OCI-M2 (cell line): ENCODE data around the gene HIBADH.

Source experiments
- DNase-seq: peaks from one replicate; lab custom pipeline; 2025; ENCODE audit not compliant: unreplicated experiment; lab: John Stamatoyannopoulos, UW

Gene HIBADH

GRCh38 chr7:27662490-27663205, at the start of gene HIBADH:
TSS of gene HIBADH (minus strand) at chr7:27662883. CDS start at chr7:27662788, 95 bp downstream.
- peak; percentile 88 for DNase-seq

GRCh38 chr7:27712217-27712616, 49.5 kb upstream of the HIBADH start:
- no peak for DNase-seq

GRCh38 chr7:27709137-27710075, 46.7 kb upstream of the HIBADH start:
- DNase-seq: no peak

DNA sequence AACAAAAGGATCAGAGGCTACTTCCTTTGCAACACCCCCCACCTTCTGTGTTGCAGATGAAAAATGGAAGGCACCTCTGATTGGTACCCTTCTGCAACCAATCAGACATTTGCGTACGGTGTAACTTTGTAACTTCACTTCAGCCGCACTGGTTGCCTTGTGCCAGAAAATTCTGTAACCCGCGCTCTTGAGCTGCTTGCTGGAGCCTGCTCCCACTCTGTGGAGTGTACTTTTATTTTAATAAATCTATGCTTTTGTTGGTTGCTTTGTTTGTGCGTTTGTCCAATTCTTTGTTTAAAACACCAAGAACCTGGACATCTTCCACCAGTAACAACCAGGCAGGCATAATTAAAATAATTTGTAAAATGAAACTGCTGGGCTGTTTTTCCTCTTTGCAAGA, 45.8 kb upstream of the HIBADH start:
- DNase-seq: no peak

GRCh38 chr7:27705200-27705594, 42.5 kb upstream of the HIBADH start:
- DNase-seq: no peak

DNA sequence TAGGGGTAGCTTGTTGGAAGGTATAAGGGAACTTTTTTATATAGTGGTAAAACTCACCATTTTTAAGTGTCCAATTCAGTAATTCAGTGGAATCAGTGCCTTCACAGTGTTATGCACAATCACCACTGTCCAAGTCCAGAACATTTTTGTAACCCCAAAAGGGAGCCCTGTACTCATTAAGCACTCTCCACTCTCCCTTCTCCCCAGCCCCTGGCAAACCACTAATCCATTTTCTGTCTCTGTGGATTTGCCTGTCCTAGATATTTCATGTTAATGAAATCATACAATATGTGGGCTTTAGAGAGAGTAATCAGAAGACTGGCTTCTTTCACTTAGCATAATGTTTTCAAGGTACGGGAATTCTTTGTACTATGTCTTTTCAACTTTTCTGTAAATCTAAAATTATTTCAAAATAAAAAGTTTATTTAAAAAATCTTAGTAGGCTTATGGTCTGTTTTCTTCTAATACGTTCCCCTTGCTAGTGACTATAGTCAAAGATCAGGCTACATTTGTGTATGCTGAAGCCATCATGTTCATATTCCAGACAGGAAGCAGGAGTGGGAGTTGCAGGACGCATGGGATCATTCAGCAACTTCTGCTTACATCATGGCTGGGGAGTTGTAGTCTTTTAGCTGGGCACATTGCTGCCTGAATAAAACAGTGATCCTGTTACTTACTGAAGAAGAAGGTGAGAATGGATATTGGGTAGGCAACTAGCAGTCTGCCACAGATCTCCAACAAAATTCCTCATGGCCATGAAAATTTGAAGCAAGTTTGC, 41.9 kb upstream of the HIBADH start:
- DNase-seq: no peak

DNA sequence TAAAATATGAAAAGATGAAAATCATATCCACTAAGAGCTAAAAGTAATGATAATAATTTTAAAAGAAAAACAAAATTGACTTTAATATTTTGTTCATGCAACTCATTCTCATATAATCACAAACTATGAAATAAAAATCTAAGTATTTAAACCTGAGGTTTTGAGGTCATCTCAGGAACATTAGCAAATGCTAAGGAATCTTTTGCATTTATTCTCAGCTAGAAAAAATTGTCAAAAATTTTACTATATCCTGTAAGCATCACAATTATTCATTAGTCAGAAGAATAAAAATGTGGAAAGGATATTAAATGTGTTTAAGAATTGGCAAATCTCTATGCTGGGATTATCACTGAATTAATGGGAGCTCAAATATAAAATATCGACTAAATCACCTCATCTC, 40.5 kb upstream of the HIBADH start:
- DNase-seq: no peak

GRCh38 chr7:27700501-27700900, 37.8 kb upstream of the HIBADH start:
- no peak for DNase-seq

DNA sequence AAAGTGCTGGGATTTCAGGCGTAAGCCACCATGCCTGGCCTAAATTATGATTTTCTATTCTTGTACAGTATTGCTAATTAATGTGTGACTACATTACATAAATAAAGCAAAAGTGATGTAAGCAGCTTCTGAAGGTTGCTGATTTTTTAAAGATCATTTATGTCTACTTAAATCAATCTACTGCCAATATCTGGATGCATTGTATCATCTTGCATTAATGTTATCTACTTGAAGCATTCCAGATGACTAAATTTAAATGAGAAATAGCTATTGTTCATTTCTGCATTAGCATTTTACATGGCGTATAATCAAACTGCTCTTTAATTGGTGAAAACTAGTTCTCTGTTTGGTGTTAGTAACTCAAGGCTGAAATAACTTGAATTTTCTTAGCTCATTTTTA, 37.1 kb upstream of the HIBADH start:
- no peak for DNase-seq

GRCh38 chr7:27697861-27698430, 35.3 kb upstream of the HIBADH start:
- DNase-seq: no peak

DNA sequence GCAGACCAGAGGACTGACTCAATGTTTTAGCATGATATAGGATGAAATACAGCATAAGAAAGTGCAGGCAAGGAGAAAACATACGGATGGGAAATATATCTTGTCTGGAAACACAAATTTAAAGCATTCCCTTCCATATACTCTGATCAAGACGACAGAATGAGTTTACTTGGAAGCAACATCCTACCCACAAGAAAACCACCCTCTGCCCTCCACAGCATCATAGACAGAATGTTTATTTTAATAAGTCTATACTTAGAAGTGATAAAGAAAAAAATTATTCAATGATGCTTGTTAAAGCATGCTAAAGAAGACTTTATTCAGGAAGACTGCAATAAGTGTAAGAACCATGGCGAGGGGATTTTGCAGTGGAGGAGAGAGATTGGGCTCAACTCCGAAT, 32.4 kb upstream of the HIBADH start:
- DNase-seq: no peak

GRCh38 chr7:27693794-27694193, 31.1 kb upstream of the HIBADH start:
- DNase-seq: no peak

DNA sequence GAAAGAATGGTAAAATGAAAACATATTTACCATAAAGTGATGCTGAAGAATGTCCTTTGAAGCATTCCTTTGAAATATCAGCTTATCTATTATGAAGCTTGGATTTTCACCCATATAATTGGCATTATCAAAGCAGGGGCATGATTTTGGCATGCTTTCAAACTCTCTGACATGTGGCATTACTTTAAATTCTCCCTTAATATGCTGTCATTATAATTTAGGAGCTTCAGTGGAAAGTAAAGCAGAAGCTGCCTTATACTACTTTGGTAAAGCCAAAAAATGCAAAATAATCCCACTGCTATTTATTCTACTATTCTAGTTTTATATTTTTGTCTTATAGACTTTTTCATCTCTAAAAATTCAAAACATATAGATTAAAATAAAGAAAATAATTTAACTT, 28.0 kb upstream of the HIBADH start:
- no peak for DNase-seq

DNA sequence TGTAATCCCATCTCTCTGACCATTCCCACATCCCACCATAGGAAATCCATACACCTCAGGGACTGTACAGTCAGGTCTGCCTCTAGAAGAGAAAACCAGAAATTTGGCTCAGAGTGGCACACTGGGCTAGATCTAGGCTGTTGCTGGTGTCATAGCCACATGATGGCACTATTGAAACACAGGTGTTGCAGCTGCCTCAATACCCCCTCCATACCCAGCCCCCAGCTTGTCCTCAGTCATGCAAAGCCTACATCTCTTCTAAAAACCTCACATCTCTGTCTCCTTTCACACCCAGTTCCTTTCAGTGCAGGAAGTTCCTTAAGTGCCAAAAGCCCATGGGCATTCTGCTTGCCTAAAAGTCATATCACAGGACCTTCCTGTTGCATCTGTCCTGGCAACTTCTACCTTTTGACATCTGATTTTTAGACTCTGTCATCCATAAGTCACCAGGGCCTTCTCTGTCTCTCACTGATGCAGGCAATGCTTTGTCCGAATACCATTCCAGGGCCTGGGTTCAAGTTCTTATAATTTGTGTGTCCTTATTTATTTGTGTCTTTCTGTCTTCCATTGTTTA, 27.0 kb upstream of the HIBADH start:
- DNase-seq: no peak

- DNase-seq: no peak
Measured at GRCh38 chr7:27689150-27689549, 26.5 kb upstream of the HIBADH start.

DNA sequence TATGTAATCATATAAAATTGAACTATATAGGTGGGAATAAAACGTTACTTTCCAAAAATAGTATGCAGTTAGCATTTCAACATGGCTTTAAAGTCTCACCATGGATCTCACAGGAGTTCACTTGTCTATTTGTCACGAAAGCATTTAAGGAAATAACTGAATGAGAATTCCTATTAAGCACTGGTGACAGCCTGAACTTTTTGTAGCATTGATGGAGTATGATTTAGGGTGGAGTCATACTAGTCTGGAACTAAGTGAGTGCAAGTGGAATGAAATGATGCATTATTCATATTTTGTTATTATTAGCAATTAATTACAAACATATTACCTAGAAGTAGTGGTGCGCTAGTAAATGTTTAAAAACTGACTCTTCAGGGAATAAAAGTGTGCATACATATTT, 26.0 kb upstream of the HIBADH start:
- DNase-seq: no peak

GRCh38 chr7:27688056-27688455, 25.4 kb upstream of the HIBADH start:
- no peak for DNase-seq

DNA sequence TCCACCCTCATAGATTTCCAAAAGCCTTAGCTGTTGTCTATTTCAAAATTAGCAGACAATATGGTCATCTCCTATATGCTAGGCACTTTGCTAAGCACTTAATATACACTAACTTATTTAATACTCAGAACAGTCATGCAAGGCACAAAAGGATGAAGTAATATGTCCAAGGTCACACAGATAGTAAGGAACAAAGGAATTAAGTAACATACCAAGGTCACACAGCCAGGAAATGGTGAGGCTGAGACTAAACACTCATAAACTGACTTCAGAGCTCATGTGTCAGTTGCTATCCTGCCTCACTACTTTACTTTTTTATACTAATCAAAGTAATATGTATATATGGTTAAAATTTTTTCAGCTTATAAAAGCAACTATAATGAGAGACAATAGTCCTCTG, 23.6 kb upstream of the HIBADH start:
- no peak for DNase-seq

- DNase-seq: no peak
Measured at GRCh38 chr7:27685893-27686292, 23.2 kb upstream of the HIBADH start.

DNA sequence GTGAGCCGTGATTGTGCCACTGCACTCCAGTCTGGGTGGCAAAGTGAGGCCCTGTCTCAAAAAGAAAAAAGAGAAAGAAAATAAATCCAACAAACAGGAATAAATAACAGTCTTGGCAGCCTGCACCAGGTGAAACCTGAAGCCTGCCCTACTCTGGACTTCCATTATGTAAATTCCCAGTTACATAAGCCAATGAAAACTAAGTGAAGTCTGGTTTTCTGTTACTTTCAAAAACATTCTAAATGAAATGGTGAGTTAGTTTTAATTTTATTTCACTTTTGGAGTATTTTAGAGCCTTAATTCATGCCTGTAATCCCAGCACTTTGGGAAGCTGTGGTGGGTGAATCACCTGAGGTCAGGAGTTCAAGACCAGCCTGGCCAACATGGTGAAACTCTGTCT, 22.5 kb upstream of the HIBADH start:
- DNase-seq: no peak

- no peak for DNase-seq
Measured at GRCh38 chr7:27684491-27684890, 21.8 kb upstream of the HIBADH start.
